GM19463 (cell line): ENCODE measurements around the gene CNOT4.
"Not testable (repeated sequence)": the region's sequence is repeated elsewhere in the genome, so short reads cannot be mapped to it uniquely, and the experiment has no call there.

ENCODE experiments used
- ATAC-seq: cut with Tn5 transposase; IDR thresholded peaks from one replicate; pipeline ENCODE4 v1.9.1; 2021; ENCODE audit warnings: mild to moderate bottlenecking, moderate library complexity; ENCODE audit not compliant: unreplicated experiment

Gene CNOT4

GRCh38 chr7:135328526-135328925 lies 181.4 kb downstream of the CNOT4 start:
- ATAC-seq = no peak

GRCh38 chr7:135328053-135328452 lies 181.8 kb downstream of the CNOT4 start:
- no peak for ATAC-seq

- no peak for ATAC-seq
These were observed 182.4 kb downstream of the CNOT4 start for GRCh38 chr7:135327458-135327857.

- ATAC-seq = no peak
These were observed 183.1 kb downstream of the CNOT4 start for GRCh38 chr7:135326636-135327280.

- no peak for ATAC-seq
These were observed 187.1 kb downstream of the CNOT4 start for GRCh38 chr7:135322571-135323340.

GRCh38 chr7:135321556-135321955 lies 188.3 kb downstream of the CNOT4 start:
- no peak for ATAC-seq

DNA sequence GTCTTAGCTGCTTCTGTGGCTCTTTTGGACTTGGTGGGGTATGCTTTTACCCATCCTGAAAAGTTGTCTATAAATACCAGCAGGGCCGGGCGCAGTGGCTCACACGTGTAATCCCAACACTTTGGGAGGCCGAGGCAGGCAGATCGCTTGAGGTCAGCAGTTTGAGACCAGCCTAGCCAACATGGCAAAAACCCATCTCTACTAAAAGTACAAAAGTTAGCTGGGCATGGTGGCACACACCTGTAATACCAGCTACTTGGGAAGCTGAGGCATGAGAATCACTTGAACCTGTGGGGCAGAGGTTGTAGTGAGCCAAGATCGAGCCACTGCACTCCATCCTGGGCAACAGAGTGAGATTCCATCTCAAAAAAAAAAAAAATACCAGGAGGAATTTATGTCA lies 188.9 kb downstream of the CNOT4 start:
- not testable (repeated sequence) for ATAC-seq

DNA sequence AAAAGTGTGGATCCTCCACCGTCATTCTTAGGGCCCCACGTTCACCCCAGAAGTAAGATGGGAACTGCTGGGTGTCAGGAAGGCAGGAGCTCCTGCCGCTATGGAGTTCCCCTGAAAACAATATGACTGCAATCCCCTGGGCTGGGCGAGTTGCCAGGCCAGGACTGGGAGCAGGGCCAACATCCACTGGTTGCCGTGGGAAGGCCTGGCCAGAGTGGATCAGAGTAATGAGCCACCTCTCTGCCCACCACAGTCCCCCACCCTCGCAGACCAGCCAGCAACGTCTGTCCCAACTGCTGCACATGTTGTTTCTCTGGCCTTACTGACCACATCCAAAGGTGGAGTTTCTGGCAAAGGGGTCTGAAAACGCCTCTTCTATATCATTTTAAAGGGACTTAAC lies 189.6 kb downstream of the CNOT4 start:
- no peak for ATAC-seq

GRCh38 chr7:135317676-135318325 lies 192.1 kb downstream of the CNOT4 start:
- no peak for ATAC-seq

GRCh38 chr7:135316648-135317313 lies 193.1 kb downstream of the CNOT4 start:
- no peak for ATAC-seq

GRCh38 chr7:135313971-135314370 lies 195.9 kb downstream of the CNOT4 start:
- no peak for ATAC-seq
